ENCODE results near the gene BRAP.
"Not testable (repeated sequence)": the region's sequence is repeated elsewhere in the genome, so short reads cannot be mapped to it uniquely, and the experiment has no call there.

Gene BRAP

DNA sequence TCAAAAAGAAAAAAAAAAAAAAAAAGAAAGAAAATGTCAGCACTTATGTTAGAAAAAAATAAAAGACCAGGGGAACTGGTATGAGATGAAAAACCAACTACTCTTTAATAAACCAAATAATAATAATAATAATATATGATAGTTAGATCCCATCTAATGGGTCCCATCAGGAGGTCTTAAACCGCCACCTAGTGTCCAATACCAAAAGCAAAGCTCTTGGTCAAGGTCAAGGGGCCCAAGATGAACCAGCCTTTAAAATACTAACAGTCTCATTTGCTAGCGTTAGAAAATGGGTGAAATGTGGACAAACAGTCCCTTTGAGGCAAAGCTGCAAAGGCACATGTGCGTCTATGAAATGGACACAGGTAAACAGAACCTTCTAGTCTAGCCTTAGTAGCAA is 12.3 kb downstream of the BRAP start:
- no peak for DNase-seq

DNA sequence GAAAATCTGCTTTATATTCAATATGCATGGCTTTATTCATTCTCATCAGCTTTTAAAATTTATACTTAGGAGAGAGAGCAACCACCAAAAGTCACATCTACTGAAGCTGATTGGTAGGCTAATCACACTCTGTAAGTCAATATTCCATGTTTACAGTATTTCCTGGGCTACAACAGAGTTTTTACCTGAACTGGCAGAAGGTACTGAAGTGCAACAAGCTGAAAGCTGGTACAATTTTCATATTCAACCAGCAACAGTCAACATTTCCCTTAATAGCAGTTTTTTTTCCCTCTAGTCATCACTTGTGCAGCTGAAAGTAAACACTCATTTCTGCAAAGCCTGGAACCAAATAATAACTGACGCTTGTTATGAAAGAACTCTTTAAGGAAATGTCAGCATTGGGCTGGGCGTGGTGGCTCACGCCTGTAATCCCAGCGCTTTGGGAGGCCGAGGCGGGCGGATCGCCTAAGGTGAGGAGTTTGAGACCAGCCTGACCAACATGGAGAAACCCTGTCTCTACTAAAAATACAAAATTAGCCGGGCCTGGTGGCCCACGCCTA is 12.9 kb downstream of the BRAP start:
- no peak for DNase-seq

DNA sequence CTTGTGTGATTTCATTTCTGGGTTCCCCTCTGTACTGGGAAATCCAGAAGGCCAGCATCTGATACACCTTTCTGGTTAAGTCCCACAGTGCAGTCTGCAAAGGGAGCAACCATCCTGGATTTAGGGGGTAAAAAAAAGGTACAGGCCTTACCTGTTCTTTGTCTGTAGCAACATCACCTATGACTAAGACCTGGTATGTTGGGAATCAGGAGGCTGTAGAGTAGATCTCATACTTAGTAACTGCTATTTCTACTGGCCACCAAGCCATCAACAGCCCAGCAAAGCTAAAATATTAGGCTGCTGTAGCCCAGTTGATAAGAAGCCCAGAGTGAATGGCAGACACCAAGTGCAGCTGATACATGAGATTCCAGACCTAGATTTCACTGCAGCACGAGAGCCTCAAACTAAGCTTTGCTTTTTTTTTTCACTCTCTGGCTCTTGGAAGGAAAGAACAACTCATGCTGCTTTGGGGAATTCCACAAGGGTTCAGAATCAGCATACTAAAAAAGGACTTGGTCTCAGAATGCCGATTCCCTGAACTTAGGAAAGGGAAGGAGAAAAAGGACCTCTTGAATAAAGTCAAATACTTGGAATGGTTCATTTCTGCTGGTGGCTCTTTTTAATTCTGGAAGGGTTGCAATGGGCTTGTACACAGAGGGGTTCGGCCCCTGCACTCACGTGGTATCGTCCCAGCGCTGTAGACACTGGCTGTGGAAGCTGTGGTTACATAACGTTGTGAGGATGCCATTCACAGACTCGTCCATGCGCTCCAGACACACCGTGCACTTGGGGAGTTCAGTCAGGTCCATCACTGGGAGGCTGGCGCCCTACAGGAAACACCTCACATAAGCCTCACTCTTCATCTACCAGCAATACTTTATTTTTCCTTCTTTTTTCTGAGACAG is 20.5 kb downstream of the BRAP start:
- DNase-seq = no peak

GRCh38 chr12:111664499-111664898 is 21.3 kb downstream of the BRAP start:
- no peak for DNase-seq

DNA sequence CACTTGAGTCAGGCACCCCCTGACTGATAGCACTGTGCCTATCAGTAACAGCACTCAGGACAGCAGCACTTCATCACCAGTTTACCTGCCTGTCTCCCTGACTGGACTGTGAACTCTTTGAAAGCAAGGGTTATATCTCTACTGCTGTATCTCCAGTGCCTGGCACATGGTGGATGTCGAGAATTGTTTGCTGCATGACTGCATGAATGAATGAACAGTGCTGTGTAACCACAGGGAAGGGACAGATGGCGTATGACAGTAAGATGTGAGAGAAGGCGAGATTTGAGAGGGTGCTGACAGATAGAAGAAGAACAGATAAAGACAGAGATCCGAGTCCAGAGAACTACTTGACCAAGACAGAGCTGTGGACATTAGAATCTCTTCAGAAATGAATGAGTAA is 29.7 kb downstream of the BRAP start:
- no peak for DNase-seq

DNA sequence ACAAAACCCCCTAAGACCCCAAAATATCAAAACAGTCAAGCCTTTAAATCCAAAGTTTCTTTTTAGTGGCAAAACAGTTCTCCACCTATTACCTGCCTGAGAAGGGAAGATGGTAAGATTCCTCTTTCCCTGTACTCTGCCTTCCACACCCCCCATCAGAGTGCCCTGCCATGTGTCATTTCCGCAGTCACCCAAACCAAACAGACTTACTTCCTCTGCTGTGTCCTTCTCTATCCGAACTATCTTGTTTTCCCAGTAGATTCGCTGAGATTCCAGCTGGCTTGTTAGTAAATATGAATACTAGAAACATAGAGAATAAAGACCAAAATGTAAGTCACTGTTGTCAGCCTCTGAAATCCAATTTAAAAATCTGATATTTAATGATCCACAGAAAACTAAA is 30.4 kb downstream of the BRAP start:
- DNase-seq = no peak

DNA sequence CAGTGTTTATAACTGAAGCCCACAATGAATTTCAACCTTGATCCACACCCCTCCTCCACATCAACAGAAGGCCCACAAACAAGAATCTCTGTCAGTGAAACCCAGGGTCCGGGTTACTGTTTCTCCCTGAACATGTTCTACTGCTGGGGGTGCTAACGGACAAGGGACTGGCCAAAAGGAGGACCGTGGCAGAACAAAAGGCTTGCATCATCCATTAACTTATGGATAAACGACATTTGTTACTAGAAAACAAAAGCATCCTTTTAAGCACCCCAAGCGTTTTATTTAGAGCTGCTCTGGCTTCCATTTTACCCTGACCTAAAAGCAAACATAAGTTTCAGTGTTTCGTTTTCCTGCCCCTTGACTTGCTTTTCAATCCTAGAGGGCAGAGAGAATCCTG is 32.2 kb downstream of the BRAP start:
- no peak for DNase-seq

- not testable (repeated sequence) for DNase-seq
These were observed 33.2 kb downstream of the BRAP start for GRCh38 chr12:111652530-111652929.

DNA sequence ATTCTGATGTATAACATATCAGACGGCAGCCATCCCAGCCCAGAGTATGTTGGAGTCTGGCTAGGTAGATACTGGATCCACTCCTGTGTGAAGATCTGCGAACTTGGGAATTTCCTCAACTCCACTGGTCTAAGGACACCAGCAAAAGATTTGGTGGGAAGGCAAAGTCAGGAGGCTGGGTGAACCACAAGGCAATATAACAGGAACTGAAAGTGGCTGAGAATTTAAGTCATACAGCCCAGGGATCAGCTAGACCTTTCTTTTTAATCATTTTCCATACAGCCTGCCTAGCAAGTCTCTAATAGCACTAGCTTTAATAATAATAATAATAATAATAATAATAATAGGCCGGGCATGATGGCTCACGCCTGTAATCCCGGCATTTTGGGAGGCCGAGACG is 34.8 kb downstream of the BRAP start:
- DNase-seq = no peak

GRCh38 chr12:111645433-111645832 is 40.3 kb downstream of the BRAP start:
- DNase-seq = no peak

DNA sequence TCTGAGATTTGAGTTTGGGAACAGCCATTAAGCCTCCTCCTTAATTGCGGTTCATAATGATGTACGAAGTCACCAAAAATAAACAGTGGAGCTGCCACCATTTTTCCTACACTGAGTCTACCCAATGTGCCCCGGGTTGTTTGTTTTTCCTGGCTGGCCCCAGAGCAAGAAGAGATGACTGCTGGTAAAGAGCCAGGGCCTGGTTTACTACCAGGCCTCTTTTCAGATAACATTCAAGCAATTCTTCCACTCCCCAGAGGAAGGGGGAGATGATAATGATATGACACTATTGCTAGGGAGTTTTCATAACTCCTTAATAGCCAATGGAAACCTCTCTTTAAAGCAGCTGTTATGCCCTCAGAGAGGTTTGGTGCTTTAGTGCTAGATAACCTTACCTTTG is 42.3 kb downstream of the BRAP start:
- no peak for DNase-seq

DNA sequence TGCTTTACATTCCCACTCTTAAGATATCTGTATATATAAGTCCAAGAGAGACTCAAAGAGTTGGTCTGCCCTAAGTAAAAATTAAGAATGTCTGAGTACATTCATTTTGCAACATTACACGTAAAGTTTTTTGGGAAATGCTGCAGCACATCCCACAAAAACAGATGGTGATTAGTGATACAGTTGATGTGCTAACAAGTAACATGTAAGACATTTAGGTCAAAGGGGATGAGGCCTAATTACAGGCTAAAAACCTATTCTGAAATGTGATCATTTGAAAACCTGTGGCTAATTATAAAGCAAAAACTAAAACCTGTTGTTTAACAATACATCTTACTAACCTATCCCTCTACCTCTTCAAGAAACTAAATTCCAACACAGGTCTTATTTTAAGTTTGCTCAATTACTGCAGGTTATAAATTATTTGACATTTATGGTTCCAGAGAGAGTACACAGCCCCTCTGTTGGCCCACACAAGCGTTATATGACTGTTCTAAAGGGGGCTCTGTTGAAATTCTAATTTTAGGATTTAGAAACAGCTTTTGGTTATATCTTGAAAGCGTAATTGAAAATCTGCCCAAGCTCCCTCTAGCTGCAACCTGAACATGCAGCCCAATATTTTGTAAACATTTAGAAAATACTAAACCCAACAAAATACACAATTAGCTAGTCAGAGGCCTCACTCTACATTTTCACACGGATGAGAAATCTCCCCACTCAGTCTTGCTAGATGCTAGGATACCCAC is 42.9 kb downstream of the BRAP start:
- no peak for DNase-seq

- DNase-seq = no peak
These were observed 45.2 kb downstream of the BRAP start for GRCh38 chr12:111640506-111640905.

- no peak for DNase-seq
These were observed 47.2 kb downstream of the BRAP start for GRCh38 chr12:111638556-111638955.

- no peak for DNase-seq
These were observed 49.4 kb downstream of the BRAP start for GRCh38 chr12:111636209-111636945.

DNA sequence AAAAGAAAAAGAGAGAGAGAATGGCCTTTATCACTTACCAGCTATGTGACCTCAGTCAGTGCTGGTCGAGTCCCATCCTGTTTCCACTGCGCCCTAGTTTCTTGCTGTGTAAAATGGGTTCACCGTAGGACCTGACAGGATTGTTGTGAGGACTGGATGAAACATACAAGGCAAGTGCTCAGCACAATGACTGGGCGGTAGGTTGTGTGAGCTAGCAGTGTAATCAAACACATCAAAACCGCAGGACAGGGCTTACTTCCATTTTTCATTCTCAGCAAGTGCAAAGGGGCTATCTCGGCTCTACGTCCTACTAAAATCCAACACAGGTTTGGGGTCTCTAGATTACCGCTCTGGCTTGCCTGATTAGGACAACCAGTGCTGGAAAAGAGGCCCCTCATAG is 50.2 kb downstream of the BRAP start:
- no peak for DNase-seq

GRCh38 chr12:111628505-111629260 is 57.1 kb downstream of the BRAP start:
- DNase-seq = no peak

GRCh38 chr12:111626230-111626629 is 59.5 kb downstream of the BRAP start:
- no peak for DNase-seq

DNA sequence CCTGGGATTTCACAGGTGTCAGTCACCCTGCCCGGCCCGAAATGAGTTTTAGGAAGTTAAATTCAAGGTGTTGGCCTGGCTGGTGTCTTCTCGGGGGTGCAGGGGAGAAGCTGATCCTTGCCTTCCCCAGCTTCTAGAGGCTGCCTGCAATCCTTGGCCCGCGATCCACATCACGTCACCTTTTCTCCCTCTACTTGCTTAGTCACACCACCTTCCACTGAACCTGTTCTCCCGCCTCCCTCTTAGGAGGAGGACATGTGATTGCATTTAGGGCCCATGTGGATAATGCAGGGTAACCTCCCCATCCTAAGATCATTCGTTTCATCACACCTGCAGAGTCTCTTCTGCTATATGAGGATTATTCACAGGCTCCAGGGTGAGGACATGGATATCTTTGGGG is 61.2 kb downstream of the BRAP start:
- no peak for DNase-seq

DNA sequence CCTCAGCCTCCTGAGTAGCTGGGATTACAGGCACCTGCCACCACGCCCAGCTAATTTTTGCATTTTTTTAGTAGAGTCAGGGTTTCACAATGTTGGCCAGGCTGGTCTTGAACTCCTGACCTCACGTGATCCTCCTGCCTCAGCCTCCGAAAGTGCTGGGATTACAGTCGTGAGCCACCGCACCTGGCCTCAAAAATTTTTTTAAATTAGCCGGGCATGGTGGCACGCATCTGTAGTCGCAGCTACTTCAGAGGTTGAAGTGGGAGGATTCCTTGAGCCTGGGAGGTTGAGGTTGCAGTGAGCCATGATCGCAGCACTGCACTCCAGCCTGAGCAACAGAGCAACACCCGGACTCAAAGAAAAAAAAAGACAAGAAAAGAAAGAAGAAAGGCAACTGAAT is 67.9 kb downstream of the BRAP start:
- not testable (repeated sequence) for DNase-seq

DNA sequence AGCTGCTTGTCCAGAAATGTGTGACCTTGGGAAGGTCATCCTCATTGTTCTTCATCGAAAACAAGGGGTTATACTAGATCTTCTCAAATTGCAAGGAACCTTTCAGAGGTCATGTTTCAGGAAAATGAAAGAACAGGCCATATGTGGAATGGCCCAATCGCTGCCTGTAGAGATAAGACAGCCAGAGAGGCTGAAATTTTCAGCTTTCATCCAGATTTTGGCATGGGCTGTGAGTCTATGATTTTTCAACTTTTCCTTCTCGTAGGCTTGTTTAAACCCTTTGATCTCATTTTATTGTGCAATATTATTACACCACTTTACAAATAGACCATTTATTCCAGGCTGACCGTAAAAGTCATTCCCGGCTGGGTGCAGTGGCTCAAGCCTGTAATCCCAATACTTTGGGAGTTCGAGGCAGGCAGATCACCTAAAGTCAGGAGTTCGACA is 69.6 kb downstream of the BRAP start:
- DNase-seq = no peak

- DNase-seq = no peak
These were observed 78.5 kb downstream of the BRAP start for GRCh38 chr12:111607239-111607638.
